K562 (cell line): ENCODE data around the gene ADORA1. TPM values are rescaled to one million over a fixed set of nuclear protein-coding genes. Genes with fewer than 3 reads are reported as not detected.

Experiments
- ATAC-seq: fragments of 200-7000 bp; cut with Tn5 transposase; 3 replicates; pipeline ENCODE4 v1.9.1; 2020; ENCODE audit warnings: moderate library complexity
- BruUV-seq: library from RNA; stranded (reverse); fragments of 400-500 nt; replicated peaks from 2 replicates; lab custom pipeline; 2021; lab: Mats Ljungman, UMichigan
- CTCF ChIA-PET: fragments of 300-600 bp; formaldehyde crosslinking; extraction: SDS; loops from one replicate; lab custom pipeline; 2021; ENCODE audit warnings: low intra/inter-chr PET ratio; lab: Yijun Ruan, JAX
- POLR2A ChIA-PET: fragments of 300-600, 350-650 bp; sonication (Branson Sonifier 250); formaldehyde crosslinking; extraction: SDS; loops from one replicate; lab custom pipeline; 2021; ENCODE audit warnings: antibody characterized with exemption, inconsistent platforms; lab: Yijun Ruan, JAX
- DNase-seq, 4 experiments: peaks; one replicate each; pipeline versions ENCODE4 v3.0.0 to v3.0.0-alpha.2; 2011 to 2018; ENCODE audit warnings: low spot score in 3 of 4, mixed read lengths in 3 of 4; ENCODE audit errors: extremely low read depth in 1 of 4
- FAIRE-seq: peaks from 2 replicates; lab custom pipeline; 2011; peaks lifted over from hg19 to GRCh38; lab: Jason Lieb, UNC
- H2AFZ ChIP-seq: 2 replicates; pipeline ENCODE4 v1.6.0; 2011; ENCODE audit warnings: low read depth, low read length, control low read depth, inconsistent platforms
- H3K27ac ChIP-seq: fragments of 200-600 bp; 3 replicates; pipeline ENCODE4 v1.8.0; 2011; ENCODE audit warnings: low read depth, mild to moderate bottlenecking, control low read depth, inconsistent platforms, low read length, moderate library complexity, mixed read lengths; ENCODE audit errors: extremely low read depth
- H3K27me3 ChIP-seq, 2 experiments: fragments of 300-600 bp in 1 of 2; 2 replicates in 1 of 2; 3 replicates in 1 of 2; pipeline versions ENCODE4 v1.6.0 to v1.8.0; 2011; ENCODE audit warnings: inconsistent platforms in 2 of 2, low read length in 2 of 2, mild to moderate bottlenecking in 1 of 2, mixed read lengths in 1 of 2, moderate library complexity in 1 of 2; ENCODE audit not compliant: control insufficient read depth in 2 of 2, insufficient read depth in 2 of 2
- H3K36me3 ChIP-seq: fragments of 300-600 bp; 3 replicates; pipeline ENCODE4 v1.8.0; 2011; ENCODE audit warnings: mild to moderate bottlenecking, low read length, inconsistent platforms; ENCODE audit not compliant: control insufficient read depth, insufficient read depth
- H3K4me1 ChIP-seq, 2 experiments: fragments of 200-600 bp in 1 of 2; replicated peaks in 1 of 2; 2 replicates in 1 of 2; 3 replicates in 1 of 2; pipeline versions ENCODE4 v1.5.1 to v1.8.0; 2011; ENCODE audit warnings: inconsistent platforms in 2 of 2, low read length in 2 of 2, mild to moderate bottlenecking in 1 of 2, mixed read lengths in 1 of 2, moderate library complexity in 1 of 2; ENCODE audit not compliant: control insufficient read depth in 2 of 2, insufficient read depth in 2 of 2
- H3K4me2 ChIP-seq: 2 replicates; pipeline ENCODE4 v1.6.1; 2011; ENCODE audit warnings: low read length, control low read depth, inconsistent platforms, mixed read lengths; ENCODE audit not compliant: insufficient read depth
- H3K4me3 ChIP-seq: fragments of 200-600 bp; sonication (generic), shearing (Covaris generic); 2 replicates; pipeline ENCODE4 v1.5.1; 2016; ENCODE audit warnings: control low read depth, inconsistent platforms
- H3K79me2 ChIP-seq: fragments of 200-600 bp; 3 replicates; pipeline ENCODE4 v1.8.0; 2011; ENCODE audit warnings: low read length, inconsistent platforms; ENCODE audit not compliant: control insufficient read depth, insufficient read depth
- H3K9ac ChIP-seq, 2 experiments: 2 replicates each; pipeline versions ENCODE4 v1.6.0 to v1.6.1; 2011; ENCODE audit warnings: low read depth in 2 of 2, low read length in 2 of 2, control low read depth in 1 of 2, inconsistent platforms in 1 of 2, mild to moderate bottlenecking in 1 of 2, mixed read lengths in 1 of 2; ENCODE audit not compliant: insufficient read depth in 1 of 2
- H3K9me1 ChIP-seq: one replicate; pipeline ENCODE4 v1.6.0; 2011; ENCODE audit warnings: inconsistent platforms, mild to moderate bottlenecking, low read length, moderate library complexity; ENCODE audit not compliant: control insufficient read depth, insufficient read depth
- H3K9me3 ChIP-seq: replicated peaks from 2 replicates; pipeline ENCODE4 v1.5.1; 2011; ENCODE audit warnings: low read depth, low read length, inconsistent platforms; ENCODE audit not compliant: control insufficient read depth, insufficient read depth
- H4K20me1 ChIP-seq: replicated peaks from 2 replicates; pipeline ENCODE4 v1.6.1; 2011; ENCODE audit warnings: low read length, inconsistent platforms, mixed read lengths; ENCODE audit not compliant: control insufficient read depth, insufficient read depth
- BRD4 ChIP-seq: fragments of 200-600 bp; sonication (generic); IDR thresholded peaks from 2 replicates; pipeline ENCODE4 v1.6.1; 2017; ENCODE audit warnings: inconsistent platforms
- DMBX1 ChIP-seq: fragments of 250-450 bp; sonication (Bioruptor Pico); IDR thresholded peaks from 2 replicates; pipeline ENCODE4 v1.8.0; 2022; ENCODE audit warnings: inconsistent platforms, mild to moderate bottlenecking, moderate library complexity, borderline replicate concordance
- FOXJ3 ChIP-seq: sonication (generic); formaldehyde crosslinking; IDR thresholded peaks from 2 replicates; pipeline ENCODE4 v1.4.0; 2020; ENCODE audit warnings: mild to moderate bottlenecking, missing genetic modification reagents
- KDM5B ChIP-seq: fragments of 200-600 bp; sonication (generic); IDR thresholded peaks from 2 replicates; pipeline ENCODE4 v1.6.1; 2012; ENCODE audit warnings: low read depth, mild to moderate bottlenecking, moderate library complexity, low read length, control low read depth, inconsistent platforms; ENCODE audit not compliant: insufficient replicate concordance
- MEF2A ChIP-seq: IDR thresholded peaks from 2 replicates; pipeline ENCODE4 v1.6.1; 2011; ENCODE audit warnings: low read depth, mild to moderate bottlenecking, low read length, moderate library complexity; ENCODE audit not compliant: control insufficient read depth
- NR4A1 ChIP-seq, 2 experiments: fragments of 250-450 bp in 1 of 2; fragments of 450-650 bp in 1 of 2; sonication (Bioruptor Pico) in 1 of 2; IDR thresholded peaks; 2 replicates each; pipeline versions ENCODE4 v1.4.0 to v1.6.1; 2016 to 2020; ENCODE audit warnings: mild to moderate bottlenecking in 2 of 2, missing compliant biosample characterization in 1 of 2, missing genetic modification characterization in 1 of 2, moderate library complexity in 1 of 2
- POLR3A ChIP-seq: IDR thresholded peaks from 2 replicates; pipeline ENCODE4 v1.6.1; 2011; ENCODE audit warnings: borderline replicate concordance, mild to moderate bottlenecking, moderate library complexity; ENCODE audit not compliant: insufficient read length, insufficient read depth; ENCODE audit errors: extremely low read depth
- TAF1 ChIP-seq: IDR thresholded peaks from 2 replicates; pipeline ENCODE4 v1.6.1; 2011; ENCODE audit warnings: mild to moderate bottlenecking, low read length, moderate library complexity; ENCODE audit not compliant: insufficient read depth, control insufficient read depth, severe bottlenecking; ENCODE audit errors: extremely low read depth
- TEAD4 ChIP-seq, 2 experiments: sonication (generic) in 1 of 2; formaldehyde crosslinking in 1 of 2; IDR thresholded peaks; 2 replicates each; pipeline versions ENCODE4 v1.6.1 to v1.8.0; 2012 to 2022; ENCODE audit warnings: borderline replicate concordance in 1 of 2, inconsistent platforms in 1 of 2, low read length in 1 of 2, mild to moderate bottlenecking in 1 of 2, missing genetic modification reagents in 1 of 2
- VEZF1 ChIP-seq: fragments of 200-800 bp; sonication (Bioruptor generic); IDR thresholded peaks from 2 replicates; pipeline ENCODE4 v1.6.1; 2017; ENCODE audit warnings: missing genetic modification characterization, missing compliant biosample characterization
- ZNF134 ChIP-seq: fragments of 250-450 bp; sonication (Bioruptor Pico); conservative IDR thresholded peaks from 2 replicates; pipeline ENCODE4 v1.4.0; 2020
- ZNF311 ChIP-seq: fragments of 250-450 bp; sonication (Bioruptor Pico); IDR thresholded peaks from 2 replicates; pipeline ENCODE4 v1.4.0; 2020; ENCODE audit warnings: mild to moderate bottlenecking, moderate library complexity
- ZNF507 ChIP-seq: conservative IDR thresholded peaks from 2 replicates; pipeline ENCODE4 v1.6.1; 2017; ENCODE audit warnings: missing genetic modification characterization, missing compliant biosample characterization
- ZNF589 ChIP-seq: fragments of 200-800 bp; sonication (Bioruptor generic); IDR thresholded peaks from 2 replicates; pipeline ENCODE4 v1.6.1; 2016; ENCODE audit warnings: low read depth, missing genetic modification characterization, missing compliant biosample characterization
- WGBS: fragments of 100-300 bp; shearing (Covaris generic); methylation state at CpG from one replicate; pipeline ENCODE4 v1.1.6; 2016; ENCODE audit warnings: low coverage, mixed read lengths; ENCODE audit not compliant: insufficient coverage; ENCODE audit errors: missing lambda C conversion rate; 5-methylcytosine and 5-hydroxymethylcytosine counted together
- in situ Hi-C: fragments of 300-500 bp; cut with MboI; formaldehyde crosslinking; loops from 4 replicates; pipeline ENCODE4 v1.15.0; 2018; ENCODE audit warnings: inconsistent platforms, mixed read lengths
- intact Hi-C: fragments of 100-400 bp; cut with micrococcal nuclease; formaldehyde crosslinking; loops from 2 replicates; pipeline ENCODE4 v1.14.2; 2022
- polyA plus RNA-seq, 8 experiments: library from polyadenylated mRNA; depleted of rRNA in 4 of 8; stranded (reverse) in 5 of 8; unstranded in 3 of 8; fragments of >200 nt; fragmentation: Nextera tagmentation in 2 of 8; fragmentation: Illumina TruSeq in 1 of 8; extraction: Ambion mirVana in 2 of 8; extraction: Trizol in 1 of 8; gene quantifications; 2 replicates each; pipeline versions ENCODE4 v1.2.1 to v1.2.3, GENCODE V29; 2011 to 2014; ENCODE audit warnings: inconsistent platforms in 1 of 8, missing spikeins in 1 of 8
- total RNA-seq, 7 experiments: library from RNA; depleted of rRNA in 6 of 7; stranded (reverse); fragments of >200 nt in 6 of 7; fragmentation: Illumina TruSeq in 2 of 7; extraction: Trizol in 2 of 7; gene quantifications; 2 replicates each; pipeline versions ENCODE4 v1.2.1 to v1.2.3, GENCODE V29; 2011 to 2021; ENCODE audit warnings: low replicate concordance in 1 of 7

ADORA1 gene
- total and polyA plus RNA-seq, 9 of the 15 experiments (the other 6 are each of a cell fraction or from before 2014, with no cell fraction given), result not detected

GRCh38 chr1:203186091-203186445, 58.5 kb downstream of the ADORA1 start:
- no peak overlapping the region for H3K4me3 ChIP-seq
- in situ Hi-C loops (no loop called here), intact Hi-C loops (no loop called here)
- H3K79me2 ChIP-seq, result no peaks in the 10 kb centered on the region
- no peak for DNase-seq
- no peaks in the 10 kb centered on the region for H3K4me1 ChIP-seq
- no peak overlapping the region for H3K27ac ChIP-seq
- ATAC-seq, result no peak
- TF ChIP-seq TAF1, result no peak
- no peak for TF ChIP-seq ZNF134 (CRISPR knock-in tag)
- TF ChIP-seq BRD4, result no peak
- TF ChIP-seq TEAD4 (IDR thresholded peaks at IDR 0.05; ENCODE audit: low read length), result no peak
- no peak for TF ChIP-seq TEAD4 (CRISPR knock-in tag; IDR thresholded peaks at IDR 0.05; ENCODE audit: borderline replicate concordance)
- TF ChIP-seq FOXJ3 (CRISPR knock-in tag), result no peak
- TF ChIP-seq VEZF1, result no peak
- no peak for TF ChIP-seq ZNF589 (CRISPR knock-in tag)
- no peak for TF ChIP-seq MEF2A
- no peak for TF ChIP-seq ZNF311 (CRISPR knock-in tag)
- no peak for TF ChIP-seq NR4A1 (CRISPR knock-in tag; IDR thresholded peaks at IDR 0.05)
- TF ChIP-seq NR4A1 (tag; IDR thresholded peaks at IDR 0.05), result no peak
- no peak for TF ChIP-seq KDM5B
- no peak for TF ChIP-seq ZNF507 (tag)
- TF ChIP-seq DMBX1 (CRISPR knock-in tag), result no peak
- TF ChIP-seq POLR3A, result no peak
- H2AFZ ChIP-seq, result no peak overlapping the region
- CTCF ChIA-PET, result no interaction called here
- no peaks in the 10 kb centered on the region for H3K9me3 ChIP-seq
- peaks cover 10% of the 10 kb centered on the region for H4K20me1 ChIP-seq
- H3K4me2 ChIP-seq, result no peak overlapping the region
- POLR2A ChIA-PET, result interaction anchor here (0.5 to 1.0 kb wide), 4 partner anchors 12 to 611 kb away, joined by 3 read pairs; no protein-coding TSS in a partner anchor
- H3K9ac ChIP-seq, result no peak overlapping the region
- H3K9me1 ChIP-seq, result no peaks in the 10 kb centered on the region
- no peak for FAIRE-seq
- BruUV-seq, result no TSS peak
- H3K27me3 ChIP-seq, result peaks cover 23 to 44% of the 10 kb centered on the region in 2 experiments
- H3K36me3 ChIP-seq, result no peaks in the 10 kb centered on the region
- WGBS, result 0% methylated on average over 5 of the region's 5 CpGs
